MM.1S (cell line): ENCODE measurements around the gene TMTC1.

Experiments
- DNase-seq: peaks from one replicate; pipeline ENCODE4 v3.0.0-alpha.2; 2015
- H2AFZ ChIP-seq: fragments of 300-600 bp; sonication (generic); 2 replicates; pipeline ENCODE4 v1.6.0; 2016; ENCODE audit warnings: antibody characterized with exemption, low read length
- H3F3A ChIP-seq: fragments of 300-600 bp; sonication (generic); 2 replicates; pipeline ENCODE4 v1.6.1; 2016; ENCODE audit warnings: mild to moderate bottlenecking, antibody characterized with exemption, low read length, moderate library complexity, mixed read lengths; ENCODE audit not compliant: insufficient read depth
- H3K27ac ChIP-seq: fragments of 300-600 bp; sonication (generic); 2 replicates; pipeline ENCODE4 v1.5.1; 2016; ENCODE audit warnings: mild to moderate bottlenecking, low read length
- H3K27me3 ChIP-seq: fragments of 300-600 bp; sonication (generic); replicated peaks from 2 replicates; pipeline ENCODE4 v1.6.0; 2016; ENCODE audit warnings: low read length; ENCODE audit not compliant: insufficient read depth
- H3K36me3 ChIP-seq: fragments of 300-600 bp; sonication (generic); replicated peaks from 2 replicates; pipeline ENCODE4 v1.6.1; 2016; ENCODE audit warnings: mild to moderate bottlenecking, low read length, mixed read lengths; ENCODE audit not compliant: insufficient read depth
- H3K4me1 ChIP-seq: fragments of 300-600 bp; sonication (generic); 2 replicates; pipeline ENCODE4 v1.6.1; 2016; ENCODE audit warnings: low read length, mixed read lengths
- H3K4me2 ChIP-seq: fragments of 300-600 bp; sonication (generic); 2 replicates; pipeline ENCODE4 v1.6.0; 2016; ENCODE audit warnings: low read depth, low read length
- H3K4me3 ChIP-seq: fragments of 300-600 bp; sonication (generic); 2 replicates; pipeline ENCODE4 v1.5.1; 2016; ENCODE audit warnings: low read length, mixed read lengths
- H3K79me2 ChIP-seq: fragments of 300-600 bp; sonication (generic); 2 replicates; pipeline ENCODE4 v1.6.1; 2016; ENCODE audit warnings: mixed run types, low read length, mixed read lengths
- H3K9ac ChIP-seq: fragments of 300-600 bp; sonication (generic); 2 replicates; pipeline ENCODE4 v1.6.1; 2016; ENCODE audit warnings: low read length, mixed read lengths
- H3K9me2 ChIP-seq: fragments of 300-600 bp; sonication (generic); replicated peaks from 2 replicates; pipeline ENCODE4 v1.6.1; 2016; ENCODE audit warnings: mild to moderate bottlenecking, low read length, mixed read lengths; ENCODE audit not compliant: insufficient read depth
- H3K9me3 ChIP-seq: fragments of 300-600 bp; sonication (generic); replicated peaks from 2 replicates; pipeline ENCODE4 v1.6.1; 2016; ENCODE audit warnings: mild to moderate bottlenecking, low read length, mixed read lengths; ENCODE audit not compliant: insufficient read depth
- H4K20me1 ChIP-seq: fragments of 300-600 bp; sonication (generic); 2 replicates; pipeline ENCODE4 v1.6.1; 2016; ENCODE audit warnings: mild to moderate bottlenecking, low read length, moderate library complexity, mixed read lengths; ENCODE audit not compliant: insufficient read depth
- EZH2 ChIP-seq: fragments of 300-600 bp; sonication (generic); optimal IDR thresholded peaks from 2 replicates; pipeline ENCODE3; 2017; ENCODE audit warnings: low read depth, mild to moderate bottlenecking, antibody characterized with exemption, low read length, mixed read lengths
- EZH2phosphoT487 ChIP-seq: fragments of 300-600 bp; sonication (generic); IDR thresholded peaks from 2 replicates; pipeline ENCODE4 v1.6.1; 2018; ENCODE audit warnings: antibody characterized with exemption, low read length
- TF ChIP-seq, protein P1 (sequence below): fragments of 300-600 bp; sonication (generic); IDR thresholded peaks from 2 replicates; pipeline ENCODE4 v1.5.1; 2016; ENCODE audit warnings: antibody characterized with exemption, low read length, mixed read lengths

Gene TMTC1

DNA sequence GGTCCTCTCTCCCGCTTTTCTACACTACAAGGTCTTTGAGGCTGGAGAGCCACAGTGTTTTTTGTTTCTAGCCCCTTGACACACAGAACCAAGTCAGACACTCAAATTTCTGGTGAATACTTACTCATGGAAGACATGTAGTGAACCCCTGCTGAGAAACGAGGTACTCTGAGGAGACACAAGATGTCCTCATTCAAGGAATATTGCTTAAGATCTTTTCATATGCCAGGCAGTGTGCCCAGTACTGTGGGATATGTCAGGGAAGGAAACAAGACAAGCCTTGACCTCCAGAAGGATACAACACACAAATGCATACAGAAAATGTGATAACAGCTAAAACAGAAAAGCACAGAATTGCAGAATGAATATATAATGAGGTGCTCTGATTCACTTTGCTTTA lies 75.9 kb downstream of the TMTC1 start:
- H3K4me1 ChIP-seq, result no peaks in the 10 kb centered on the region
- no peak overlapping the region for H3K4me3 ChIP-seq
- no peak overlapping the region for H3K27ac ChIP-seq
- no peaks in the 10 kb centered on the region for H3K9me2 ChIP-seq
- H3K27me3 ChIP-seq, result no peaks in the 10 kb centered on the region
- DNase-seq, result no peak
- no peaks in the 10 kb centered on the region for H3K79me2 ChIP-seq
- H3K36me3 ChIP-seq, result no peaks in the 10 kb centered on the region
- H2AFZ ChIP-seq, result no peak overlapping the region
- H3F3A ChIP-seq, result no peaks in the 10 kb centered on the region
- H3K9ac ChIP-seq, result no peak overlapping the region
- TF ChIP-seq, protein P1, sequence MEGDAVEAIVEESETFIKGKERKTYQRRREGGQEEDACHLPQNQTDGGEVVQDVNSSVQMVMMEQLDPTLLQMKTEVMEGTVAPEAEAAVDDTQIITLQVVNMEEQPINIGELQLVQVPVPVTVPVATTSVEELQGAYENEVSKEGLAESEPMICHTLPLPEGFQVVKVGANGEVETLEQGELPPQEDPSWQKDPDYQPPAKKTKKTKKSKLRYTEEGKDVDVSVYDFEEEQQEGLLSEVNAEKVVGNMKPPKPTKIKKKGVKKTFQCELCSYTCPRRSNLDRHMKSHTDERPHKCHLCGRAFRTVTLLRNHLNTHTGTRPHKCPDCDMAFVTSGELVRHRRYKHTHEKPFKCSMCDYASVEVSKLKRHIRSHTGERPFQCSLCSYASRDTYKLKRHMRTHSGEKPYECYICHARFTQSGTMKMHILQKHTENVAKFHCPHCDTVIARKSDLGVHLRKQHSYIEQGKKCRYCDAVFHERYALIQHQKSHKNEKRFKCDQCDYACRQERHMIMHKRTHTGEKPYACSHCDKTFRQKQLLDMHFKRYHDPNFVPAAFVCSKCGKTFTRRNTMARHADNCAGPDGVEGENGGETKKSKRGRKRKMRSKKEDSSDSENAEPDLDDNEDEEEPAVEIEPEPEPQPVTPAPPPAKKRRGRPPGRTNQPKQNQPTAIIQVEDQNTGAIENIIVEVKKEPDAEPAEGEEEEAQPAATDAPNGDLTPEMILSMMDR, result no peak
- no peak for TF ChIP-seq EZH2
- no peaks in the 10 kb centered on the region for H4K20me1 ChIP-seq
- no peaks in the 10 kb centered on the region for H3K9me3 ChIP-seq
- no peak overlapping the region for H3K4me2 ChIP-seq

DNA sequence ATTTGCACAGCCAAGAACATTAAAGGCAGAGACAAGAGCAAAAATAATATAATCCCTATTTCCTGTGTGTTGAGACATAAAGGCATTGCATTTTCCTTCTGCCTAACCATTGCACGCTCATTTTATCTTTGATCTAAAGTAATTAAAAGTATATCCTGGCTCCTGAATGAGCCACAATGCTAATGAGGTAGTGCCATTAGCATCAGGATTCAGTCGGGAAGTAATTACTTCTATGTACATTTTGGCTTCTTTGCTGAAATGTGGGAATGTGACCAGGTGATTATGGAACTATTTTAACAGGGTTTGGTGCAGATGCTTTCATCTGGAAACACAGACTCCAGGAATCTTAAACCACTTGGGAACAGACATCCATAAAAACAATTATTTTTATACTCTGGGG lies 77.4 kb downstream of the TMTC1 start:
- H3K9me3 ChIP-seq, result no peaks in the 10 kb centered on the region
- no peaks in the 10 kb centered on the region for H3K9me2 ChIP-seq
- H3K36me3 ChIP-seq, result no peaks in the 10 kb centered on the region
- no peaks in the 10 kb centered on the region for H3K79me2 ChIP-seq
- no peaks in the 10 kb centered on the region for H3K4me1 ChIP-seq
- H3F3A ChIP-seq, result no peaks in the 10 kb centered on the region
- no peak overlapping the region for H3K27ac ChIP-seq
- H3K27me3 ChIP-seq, result no peaks in the 10 kb centered on the region
- H2AFZ ChIP-seq, result no peak overlapping the region
- DNase-seq, result no peak
- H4K20me1 ChIP-seq, result no peaks in the 10 kb centered on the region
- H3K4me3 ChIP-seq, result no peak overlapping the region
- H3K4me2 ChIP-seq, result no peak overlapping the region
- TF ChIP-seq, protein P1, result no peak
- TF ChIP-seq EZH2phosphoT487 (no peak), EZH2 (no peak)
- H3K9ac ChIP-seq, result no peak overlapping the region

DNA sequence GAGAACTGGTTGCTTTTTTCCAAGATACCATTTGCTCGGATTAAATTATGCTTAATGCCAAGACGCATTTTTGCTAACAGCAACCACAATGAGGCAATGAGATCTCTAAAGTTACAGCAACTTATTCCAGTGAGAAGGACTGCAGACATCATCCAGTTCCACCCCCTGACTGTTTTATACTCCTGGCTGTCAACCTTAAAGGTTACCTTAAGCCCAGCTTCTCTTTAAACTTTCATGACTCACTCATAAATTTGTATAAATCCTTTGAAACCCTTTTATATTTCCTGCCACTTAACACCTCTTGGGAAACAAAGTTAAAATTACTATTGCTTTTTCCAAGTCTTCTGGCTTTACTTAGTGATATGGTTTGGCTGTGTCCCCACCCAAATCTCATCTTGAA lies 80.2 kb downstream of the TMTC1 start:
- no peak for DNase-seq
- no peak overlapping the region for H3K4me2 ChIP-seq
- no peaks in the 10 kb centered on the region for H3F3A ChIP-seq
- no peak overlapping the region for H3K4me3 ChIP-seq
- H3K27ac ChIP-seq, result no peak overlapping the region
- H3K9ac ChIP-seq, result no peak overlapping the region
- no peak overlapping the region for H2AFZ ChIP-seq
- no peaks in the 10 kb centered on the region for H3K36me3 ChIP-seq
- no peaks in the 10 kb centered on the region for H3K27me3 ChIP-seq
- no peaks in the 10 kb centered on the region for H3K4me1 ChIP-seq
- H3K9me3 ChIP-seq, result no peaks in the 10 kb centered on the region
- no peaks in the 10 kb centered on the region for H3K9me2 ChIP-seq
- H4K20me1 ChIP-seq, result no peaks in the 10 kb centered on the region
- H3K79me2 ChIP-seq, result no peaks in the 10 kb centered on the region
- TF ChIP-seq, protein P1, result no peak
- TF ChIP-seq EZH2phosphoT487 (no peak), EZH2 (no peak)

DNA sequence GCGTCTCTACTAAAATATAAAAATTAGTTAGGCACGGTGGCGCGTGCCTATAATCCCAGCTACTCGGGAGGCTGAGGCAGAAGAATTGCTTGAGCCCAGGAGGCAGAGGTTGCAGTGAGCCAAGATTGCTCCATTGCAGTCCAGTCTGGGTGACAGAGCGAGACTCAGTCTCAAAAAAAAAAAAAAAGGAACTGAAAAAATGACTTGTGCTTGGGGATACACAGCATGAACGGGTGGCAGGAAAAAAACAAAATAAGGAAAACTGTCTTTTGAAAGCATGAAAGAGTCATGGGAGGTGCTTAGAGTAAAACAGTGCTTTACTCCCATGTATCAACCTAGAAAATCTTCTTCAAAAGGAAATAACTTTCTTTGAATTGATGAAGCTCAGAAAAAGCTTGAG lies 80.8 kb downstream of the TMTC1 start:
- H3K27ac ChIP-seq, result no peak overlapping the region
- no peak overlapping the region for H3K4me2 ChIP-seq
- no peaks in the 10 kb centered on the region for H3K9me3 ChIP-seq

More for the DNA sequence above, 80.8 kb downstream of the TMTC1 start:
- Histone ChIP-seq H3K9me2 (no peaks in the 10 kb centered on the region), H3K27me3 (no peaks in the 10 kb centered on the region), H3F3A (no peaks in the 10 kb centered on the region), H3K9ac (no peak overlapping the region), H3K36me3 (no peaks in the 10 kb centered on the region), H3K4me1 (no peaks in the 10 kb centered on the region), H3K79me2 (no peaks in the 10 kb centered on the region), H4K20me1 (no peaks in the 10 kb centered on the region), H2AFZ (no peak overlapping the region), H3K4me3 (no peak overlapping the region)
- no peak for TF ChIP-seq EZH2phosphoT487
- TF ChIP-seq, protein P1, result no peak
- no peak for TF ChIP-seq EZH2
- DNase-seq, result no peak
